ENCODE measurements around the gene SAFB.

DNA sequence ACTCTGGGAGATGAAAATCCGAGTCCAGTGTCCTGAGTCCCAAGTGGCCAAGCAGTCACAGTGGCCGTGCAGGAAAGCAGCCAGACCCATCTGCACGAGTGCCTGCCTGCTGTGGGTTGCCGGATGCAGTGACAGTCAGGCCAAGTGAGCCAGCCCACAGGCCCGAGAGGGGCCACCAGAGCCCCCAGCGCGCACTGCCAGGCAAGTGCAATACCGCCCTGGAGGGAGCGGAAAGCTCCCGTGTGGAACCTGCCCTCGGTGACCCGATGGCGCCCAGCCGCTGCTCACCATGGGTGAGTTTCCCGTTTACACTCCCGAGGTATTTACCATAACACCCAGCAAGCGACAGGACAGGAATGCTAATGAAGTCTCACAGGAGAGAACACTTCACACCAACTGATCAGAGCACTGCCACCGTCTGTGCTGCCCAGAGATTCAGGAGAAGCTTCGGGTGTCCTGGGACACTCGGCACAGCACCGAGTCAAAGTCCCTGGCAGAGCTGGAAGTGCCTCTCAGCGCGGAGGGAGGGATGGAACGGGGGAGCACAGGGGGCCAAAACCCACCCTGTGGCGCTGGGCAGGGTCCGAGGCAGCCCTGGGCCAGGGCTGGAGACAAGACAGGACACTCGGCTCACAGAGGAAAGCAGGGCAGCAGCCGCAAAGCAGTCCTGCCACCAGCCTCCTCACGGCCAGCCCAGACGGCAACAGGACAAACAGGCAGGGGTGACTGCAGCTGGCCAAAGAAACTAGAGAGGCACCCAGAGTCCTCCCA lies 33.8 kb upstream of the SAFB start:
- TF ChIP-seq EZH2 (IDR thresholded peaks at IDR 0.05) (no peak), POLR2AphosphoS5 (IDR thresholded peaks at IDR 0.05; ENCODE audit: borderline replicate concordance, low read depth, low read length) (no peak)
